Transverse colon (tissue), 4 donors: ENCODE data around the gene BIRC7. TPM values are rescaled to one million over a fixed set of nuclear protein-coding genes. Genes with fewer than 3 reads are reported as not detected.

Source experiments
- DNase-seq: peaks from one replicate; pipeline ENCODE4 v3.0.0-alpha.2; 2019
- H3K27ac ChIP-seq, 4 donors: fragments of 200-600 bp; sonication (generic); 2 replicates each; pipeline ENCODE4 v1.5.1; 2016 to 2018; ENCODE audit warnings: inconsistent platforms in 4 of 4
- H3K27me3 ChIP-seq: fragments of 200-600 bp; sonication (generic); 2 replicates; pipeline ENCODE4 v1.5.1; 2017; ENCODE audit warnings: inconsistent platforms
- H3K36me3 ChIP-seq, 4 donors: fragments of 200-600 bp; sonication (generic); 2 replicates each; pipeline ENCODE4 v1.5.1; 2017 to 2019; ENCODE audit warnings: inconsistent platforms in 4 of 4
- H3K4me1 ChIP-seq, 4 donors: fragments of 200-600 bp; sonication (generic); 2 replicates each; pipeline ENCODE4 v1.5.1; 2017 to 2020; ENCODE audit warnings: inconsistent platforms in 4 of 4
- H3K4me3 ChIP-seq, 4 donors: fragments of 200-600 bp; sonication (generic); 1 replicate in 1 of 4; 2 replicates in 3 of 4; pipeline versions ENCODE4 v1.5.1 to v1.6.1; 2017 to 2019; ENCODE audit warnings: inconsistent platforms in 4 of 4
- H3K9me3 ChIP-seq, 2 donors: fragments of 200-600 bp; sonication (generic); 2 replicates each; pipeline ENCODE4 v1.5.1; 2017 to 2019; ENCODE audit warnings: inconsistent platforms in 2 of 2
- EP300 ChIP-seq: sonication (generic); formaldehyde crosslinking; IDR thresholded peaks from one replicate; pipeline ENCODE4 v1.6.1; 2017; ENCODE audit warnings: antibody characterized with exemption, low read depth
- POLR2A ChIP-seq: fragments of 450-650 bp; IDR thresholded peaks from one replicate; pipeline ENCODE4 v1.6.1; 2016; ENCODE audit warnings: antibody characterized with exemption, mild to moderate bottlenecking, moderate library complexity
- POLR2AphosphoS5 ChIP-seq, 3 donors: sonication (generic); formaldehyde crosslinking; IDR thresholded peaks; one replicate each; pipeline ENCODE4 v1.6.1; 2016; ENCODE audit warnings: antibody characterized with exemption in 3 of 3
- WGBS, 2 donors: methylation state at CpG; one replicate each; pipeline ENCODE4 v1.1.5; 2018; ENCODE audit warnings: low coverage in 1 of 2; 5-methylcytosine and 5-hydroxymethylcytosine counted together
- in situ Hi-C, 4 donors: fragments of 200-750 bp; cut with MboI; loops; one replicate each; pipeline versions ENCODE4 v1.15.0 to v1.15.1; 2017; ENCODE audit warnings: low sequenced_read_pairs in 3 of 4, low pct_ligation_motif_present in 1 of 4, low pct_unique_long_range_greater_than_20kb in 1 of 4
- intact Hi-C: fragments of 100-400 bp; cut with DNase I; formaldehyde crosslinking; loops from one replicate; pipeline ENCODE4 v1.15.1; 2023; ENCODE audit warnings: low total_unique reads
- total RNA-seq, 4 donors: library from RNA; depleted of rRNA; stranded (reverse); fragments of >200 nt; gene quantifications; one replicate each; pipeline ENCODE4 v1.1.0, GENCODE V29; 2016
- TF ChIP-seq, protein P1 (sequence below), 5 experiments: fragments of 200-600 bp in 3 of 5; fragments of 450-650 bp in 2 of 5; sonication (generic) in 3 of 5; IDR thresholded peaks; 1 replicate in 2 of 5; 2 replicates in 3 of 5; pipeline ENCODE4 v1.5.1; 2016 to 2017; ENCODE audit warnings: antibody characterized with exemption in 5 of 5, inconsistent platforms in 3 of 5, mild to moderate bottlenecking in 2 of 5, moderate library complexity in 1 of 5

BIRC7 gene
- total RNA-seq, 4 donors from 2014 or later: 1.6 to 12.7 TPM; not detected in 2

DNA sequence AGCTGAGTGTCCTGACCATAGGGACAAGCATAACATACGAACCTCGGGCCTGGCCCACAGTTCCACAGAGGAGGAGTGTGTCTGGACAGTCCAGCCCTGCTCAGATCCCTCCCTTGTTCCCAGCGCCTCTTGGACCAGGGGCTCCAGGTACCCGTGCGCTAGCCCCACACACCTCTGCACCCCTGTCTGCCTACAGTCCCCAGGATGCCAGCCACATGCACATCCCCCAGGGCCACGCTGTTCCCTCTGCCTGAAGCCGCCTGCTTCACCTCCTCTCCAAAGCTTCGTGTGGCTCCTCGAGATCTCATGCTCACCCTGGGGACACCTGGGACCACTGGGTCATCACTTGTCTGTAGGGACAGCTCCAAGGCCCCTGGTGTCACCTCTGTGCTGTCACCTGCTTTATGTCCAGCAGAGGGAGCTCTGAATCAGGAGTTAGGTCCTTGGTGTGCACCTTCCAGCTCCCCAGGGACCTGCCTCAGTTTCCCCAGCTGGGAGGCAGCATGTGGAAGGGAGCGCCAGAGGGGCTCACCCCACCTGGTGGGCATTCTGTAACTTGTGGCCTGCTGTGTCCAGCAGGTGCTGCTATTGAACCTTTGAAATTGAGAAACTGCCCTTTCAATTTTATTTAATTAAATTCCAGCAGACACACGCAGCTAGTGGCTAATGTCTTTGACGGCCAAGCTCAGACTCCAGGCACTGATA lies 12.4 kb upstream of the BIRC7 start:
- H3K9me3 ChIP-seq: no peaks in the 10 kb centered on the region
- no peaks in the 10 kb centered on the region for H3K36me3 ChIP-seq
- in situ Hi-C loops: no loop called here
- peak; percentile 36 for DNase-seq
- no peak for TF ChIP-seq POLR2A
- no peak for TF ChIP-seq EP300
- no peak for TF ChIP-seq POLR2AphosphoS5 (IDR thresholded peaks at IDR 0.05)
- TF ChIP-seq, protein P1, sequence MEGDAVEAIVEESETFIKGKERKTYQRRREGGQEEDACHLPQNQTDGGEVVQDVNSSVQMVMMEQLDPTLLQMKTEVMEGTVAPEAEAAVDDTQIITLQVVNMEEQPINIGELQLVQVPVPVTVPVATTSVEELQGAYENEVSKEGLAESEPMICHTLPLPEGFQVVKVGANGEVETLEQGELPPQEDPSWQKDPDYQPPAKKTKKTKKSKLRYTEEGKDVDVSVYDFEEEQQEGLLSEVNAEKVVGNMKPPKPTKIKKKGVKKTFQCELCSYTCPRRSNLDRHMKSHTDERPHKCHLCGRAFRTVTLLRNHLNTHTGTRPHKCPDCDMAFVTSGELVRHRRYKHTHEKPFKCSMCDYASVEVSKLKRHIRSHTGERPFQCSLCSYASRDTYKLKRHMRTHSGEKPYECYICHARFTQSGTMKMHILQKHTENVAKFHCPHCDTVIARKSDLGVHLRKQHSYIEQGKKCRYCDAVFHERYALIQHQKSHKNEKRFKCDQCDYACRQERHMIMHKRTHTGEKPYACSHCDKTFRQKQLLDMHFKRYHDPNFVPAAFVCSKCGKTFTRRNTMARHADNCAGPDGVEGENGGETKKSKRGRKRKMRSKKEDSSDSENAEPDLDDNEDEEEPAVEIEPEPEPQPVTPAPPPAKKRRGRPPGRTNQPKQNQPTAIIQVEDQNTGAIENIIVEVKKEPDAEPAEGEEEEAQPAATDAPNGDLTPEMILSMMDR (IDR thresholded peaks at IDR 0.05): peak; percentile 59 to 69 (median 68)
- H3K27me3 ChIP-seq: peaks cover 4% of the 10 kb centered on the region
- intact Hi-C loops: loop anchor here (5.0 kb wide), 1 partner anchor 166 kb away; no protein-coding TSS in a partner anchor
- no peak overlapping the region for H3K27ac ChIP-seq
- 55 to 60% methylated on average over 1 to 12 of the region's 12 CpGs for WGBS, 2 donors
- no peak overlapping the region for H3K4me3 ChIP-seq
- peaks cover 0 to 9% (median 6%) of the 10 kb centered on the region in 4 donors for H3K4me1 ChIP-seq

DNA sequence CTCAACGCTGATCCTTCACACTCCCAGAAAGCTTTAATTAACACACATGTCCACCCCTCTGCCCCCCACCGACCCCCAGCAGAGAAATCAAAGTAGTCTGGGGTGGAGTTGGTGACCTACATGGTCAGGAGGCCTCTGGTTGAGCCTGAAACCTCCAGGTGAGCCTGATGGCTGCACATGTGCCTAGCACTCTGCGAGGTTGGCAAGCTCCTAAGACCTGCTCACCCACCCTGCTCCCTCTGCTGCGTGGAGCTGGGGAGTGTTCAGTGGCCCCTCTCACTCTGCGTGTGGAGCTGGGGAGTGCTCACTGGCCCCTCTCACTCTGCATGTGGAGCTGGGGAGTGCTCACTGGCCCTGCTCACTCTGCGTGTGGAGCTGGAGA lies 11.9 kb upstream of the BIRC7 start:
- no peak overlapping the region for H3K4me3 ChIP-seq
- peaks cover 8% of the 10 kb centered on the region for H3K27me3 ChIP-seq
- H3K4me1 ChIP-seq: peaks cover 0 to 9% (median 6%) of the 10 kb centered on the region in 4 donors
- 67 to 79% methylated on average over 1 to 6 of the region's 6 CpGs for WGBS, 2 donors
- intact Hi-C loops: loop anchor here (5.0 kb wide), 1 partner anchor 167 kb away; no protein-coding TSS in a partner anchor
- H3K9me3 ChIP-seq: no peaks in the 10 kb centered on the region
- no peaks in the 10 kb centered on the region for H3K36me3 ChIP-seq
- no peak overlapping the region for H3K27ac ChIP-seq
- no peak for DNase-seq
- TF ChIP-seq, protein P1 (IDR thresholded peaks at IDR 0.05): no peak
- TF ChIP-seq POLR2AphosphoS5 (IDR thresholded peaks at IDR 0.05): no peak
- TF ChIP-seq POLR2A: no peak
- no peak for TF ChIP-seq EP300
- in situ Hi-C loops: no loop called here

DNA sequence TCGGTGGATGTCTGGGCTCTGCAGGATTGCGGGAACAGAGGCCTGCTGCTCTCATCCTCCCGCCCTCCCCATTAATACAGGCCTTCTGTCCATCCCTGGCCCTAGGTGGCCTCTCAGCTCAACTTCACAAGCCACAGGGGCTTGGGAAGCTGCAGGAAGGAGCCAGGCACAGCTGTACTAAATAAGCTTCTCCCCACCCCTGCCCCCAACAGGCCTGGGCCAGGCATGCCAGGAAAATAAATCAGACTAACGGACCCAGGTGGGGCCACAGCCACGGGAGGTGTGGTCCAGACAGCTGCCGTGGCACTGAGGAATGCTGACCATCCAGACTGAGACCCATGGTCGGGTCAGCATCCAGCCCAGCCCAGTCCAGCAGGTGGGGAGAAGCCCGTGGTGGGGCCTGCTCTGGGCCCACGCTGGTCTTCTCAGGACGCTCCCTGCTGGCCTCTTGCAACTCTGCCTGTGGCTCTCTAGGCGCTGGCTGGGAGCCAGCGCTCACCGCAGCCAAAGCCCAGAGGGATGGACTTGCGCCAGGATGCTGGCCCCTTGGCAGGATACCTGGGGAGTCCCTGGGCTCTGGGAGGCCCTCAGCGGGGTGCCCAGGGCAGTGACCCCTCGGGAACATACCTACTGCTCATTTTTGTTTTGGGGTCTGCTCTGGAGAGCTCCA lies 11.2 kb upstream of the BIRC7 start:
- Histone ChIP-seq H3K27me3 (peaks cover 14% of the 10 kb centered on the region), H3K4me1 (peaks cover 0 to 9% (median 6%) of the 10 kb centered on the region in 4 donors), H3K36me3 (no peaks in the 10 kb centered on the region), H3K4me3 (no peak overlapping the region), H3K27ac (peak overlapping the region in 1 of 4 donors; percentile 35), H3K9me3 (no peaks in the 10 kb centered on the region)
- TF ChIP-seq EP300: no peak
- TF ChIP-seq, protein P1 (IDR thresholded peaks at IDR 0.05): peak in 2 of 5 experiments; percentile 9 to 16
- DNase-seq: peak; percentile 22
- in situ Hi-C loops (no loop called here), intact Hi-C loops (loop anchor here (5.0 kb wide), 2 partner anchors 167 to 182 kb away; no protein-coding TSS in a partner anchor)
- 28% methylated on average over 12 of the region's 16 CpGs; no CpG with 5 or more reads in 1 of the 2 donors for WGBS, 2 donors

DNA sequence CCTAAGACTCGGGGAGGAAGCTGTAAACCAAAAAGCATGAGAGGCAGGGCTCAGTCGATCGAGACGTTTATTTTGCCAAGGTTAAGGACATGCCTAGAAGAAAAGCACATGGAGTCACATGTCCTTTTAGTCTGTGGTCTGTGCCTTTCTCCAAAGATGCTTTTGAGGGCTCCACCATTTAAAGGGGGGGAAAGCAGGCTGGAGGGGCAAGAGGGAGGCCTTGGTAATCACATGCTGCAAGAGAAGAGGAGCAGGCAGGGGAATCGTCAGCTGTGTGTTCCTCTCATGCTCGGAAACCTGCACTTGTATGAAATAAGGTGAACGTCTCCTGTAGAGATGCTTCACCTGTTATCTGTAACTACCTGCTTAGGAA lies 10.6 kb upstream of the BIRC7 start:
- Histone ChIP-seq H3K4me3 (no peak overlapping the region), H3K4me1 (peaks cover 0 to 9% (median 6%) of the 10 kb centered on the region in 4 donors), H3K27ac (peak overlapping the region in 1 of 4 donors; percentile 35), H3K9me3 (no peaks in the 10 kb centered on the region), H3K36me3 (no peaks in the 10 kb centered on the region), H3K27me3 (peaks cover 17% of the 10 kb centered on the region)
- TF ChIP-seq POLR2A (no peak), POLR2AphosphoS5 (IDR thresholded peaks at IDR 0.05) (no peak), EP300 (no peak)
- TF ChIP-seq, protein P1 (IDR thresholded peaks at IDR 0.05): no peak
- DNase-seq: no peak
- 31 to 100% methylated on average over 1 to 7 of the region's 7 CpGs for WGBS, 2 donors
- in situ Hi-C loops: no loop called here
- intact Hi-C loops: loop anchor here (5.0 kb wide), 1 partner anchor 183 kb away; no protein-coding TSS in a partner anchor
